GM19395 (cell line): ENCODE measurements around the gene CKAP4.

ENCODE experiments used
- ATAC-seq: cut with Tn5 transposase; IDR thresholded peaks from one replicate; pipeline ENCODE4 v1.9.1; 2021; ENCODE audit warnings: mild to moderate bottlenecking, moderate library complexity; ENCODE audit not compliant: unreplicated experiment

CKAP4 gene

GRCh38 chr12:106274575-106275121 is 26.8 kb upstream of the CKAP4 start:
- no peak for ATAC-seq

GRCh38 chr12:106274012-106274411 is 26.2 kb upstream of the CKAP4 start:
- no peak for ATAC-seq

DNA sequence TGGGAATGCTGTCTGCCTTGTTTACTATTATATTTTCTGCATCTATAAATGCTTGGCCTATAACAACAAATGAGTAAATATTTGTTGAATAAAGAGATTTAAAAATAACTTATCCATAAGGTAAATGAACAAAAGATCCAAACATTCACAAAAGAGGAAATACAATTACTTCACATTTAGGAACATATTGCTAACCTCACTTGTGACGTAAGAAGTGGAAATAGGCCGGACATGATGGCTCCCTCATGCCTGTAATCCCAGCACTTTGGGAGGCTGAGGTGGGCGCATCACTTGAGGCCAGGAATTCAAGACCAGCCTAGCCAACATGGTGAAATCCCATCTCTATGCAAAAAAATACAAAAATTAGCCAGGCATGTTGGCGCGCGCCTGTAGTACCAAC is 25.7 kb upstream of the CKAP4 start:
- no peak for ATAC-seq

DNA sequence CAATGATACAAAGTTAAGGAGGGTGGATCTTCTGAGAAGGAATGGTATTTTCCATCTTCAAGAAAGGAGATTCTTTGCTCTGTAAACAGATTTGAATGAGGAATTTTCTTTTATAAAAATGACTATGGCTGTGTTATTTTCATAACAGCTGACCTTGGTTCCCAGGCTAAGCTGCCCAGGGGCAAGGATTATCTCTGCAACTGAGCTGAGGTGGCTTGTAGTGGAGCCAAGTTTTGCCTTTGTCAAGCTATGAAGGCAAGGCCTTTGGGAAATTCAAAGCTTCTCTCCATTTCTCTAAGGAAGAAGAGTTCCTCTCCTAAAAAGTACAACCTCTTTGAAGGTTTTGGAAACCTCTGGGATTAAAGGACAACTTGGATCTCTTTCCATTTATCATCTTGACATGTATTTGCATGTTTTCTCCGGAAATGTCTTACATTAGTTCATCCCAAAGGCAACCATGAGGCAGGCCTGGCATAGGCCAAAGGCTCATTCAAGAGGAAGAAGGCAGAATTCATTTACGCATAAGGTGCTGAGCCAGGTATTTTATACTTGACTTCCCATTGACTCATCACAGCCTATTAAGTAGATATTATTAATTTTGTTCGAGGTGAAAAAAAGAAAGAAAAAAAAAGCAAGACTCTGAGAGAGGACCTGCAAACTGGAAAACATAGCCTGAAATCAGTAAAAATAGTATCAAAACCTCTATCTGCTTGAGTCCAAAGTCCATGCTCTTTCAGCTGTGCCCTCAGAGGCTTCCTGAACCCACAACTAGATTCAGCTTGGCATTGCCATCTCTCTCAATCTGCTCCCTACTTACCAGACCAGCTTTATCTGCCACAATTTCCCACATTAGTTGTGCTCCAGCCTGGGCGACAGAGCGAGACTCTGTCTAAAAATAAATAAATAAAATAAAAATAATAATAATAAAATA is 24.0 kb upstream of the CKAP4 start:
- no peak for ATAC-seq

DNA sequence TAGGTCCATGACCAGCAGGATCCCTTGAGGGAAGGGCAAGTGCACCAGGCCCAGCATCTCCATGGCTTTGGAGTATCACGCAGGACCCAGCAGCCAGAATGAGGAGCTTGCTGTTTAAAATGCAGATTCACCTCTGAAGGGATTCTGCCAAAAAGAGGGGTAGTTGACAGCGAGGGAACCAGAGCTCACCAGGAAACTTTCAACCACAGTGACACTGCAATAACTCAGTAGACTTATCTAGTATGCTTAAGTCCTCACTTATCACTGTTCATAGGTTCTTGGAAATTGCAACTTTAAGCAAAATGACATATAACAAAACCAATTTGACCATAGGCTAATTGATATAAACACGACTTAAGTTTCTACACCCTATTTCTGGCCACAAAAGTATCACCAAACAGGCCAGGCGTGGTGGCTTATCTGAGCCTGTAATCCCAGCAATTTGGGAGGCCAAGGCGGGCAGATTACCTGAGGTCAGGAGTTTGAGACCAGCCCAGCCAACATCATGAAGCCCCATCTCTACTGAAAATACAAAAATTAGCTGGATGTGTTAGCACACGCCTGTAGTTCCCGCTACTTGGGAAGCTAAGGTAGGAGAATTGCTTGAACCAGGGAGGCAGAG is 21.4 kb upstream of the CKAP4 start:
- no peak for ATAC-seq

- ATAC-seq = no peak
Observed at GRCh38 chr12:106267535-106267934, 19.7 kb upstream of the CKAP4 start.

DNA sequence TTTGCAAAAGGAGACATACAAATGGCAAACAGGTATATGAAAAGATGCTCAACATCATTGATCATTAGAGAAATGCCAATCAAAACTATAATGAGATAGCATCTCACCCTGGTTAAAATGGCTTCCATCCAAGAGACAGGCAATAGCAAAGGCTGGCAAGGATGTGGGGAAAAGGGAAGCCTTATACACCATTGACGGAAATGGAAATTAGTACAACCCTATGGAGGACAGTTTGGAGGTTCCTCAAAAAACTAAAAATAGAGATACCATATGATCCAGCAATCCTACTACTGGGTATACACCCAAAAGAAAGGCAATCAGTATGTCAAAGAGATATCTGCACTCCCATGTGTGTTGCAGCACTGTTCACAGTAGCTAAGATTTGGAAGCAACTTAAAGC is 17.3 kb upstream of the CKAP4 start:
- no peak for ATAC-seq

GRCh38 chr12:106258935-106259334 is 11.1 kb upstream of the CKAP4 start:
- ATAC-seq = no peak

DNA sequence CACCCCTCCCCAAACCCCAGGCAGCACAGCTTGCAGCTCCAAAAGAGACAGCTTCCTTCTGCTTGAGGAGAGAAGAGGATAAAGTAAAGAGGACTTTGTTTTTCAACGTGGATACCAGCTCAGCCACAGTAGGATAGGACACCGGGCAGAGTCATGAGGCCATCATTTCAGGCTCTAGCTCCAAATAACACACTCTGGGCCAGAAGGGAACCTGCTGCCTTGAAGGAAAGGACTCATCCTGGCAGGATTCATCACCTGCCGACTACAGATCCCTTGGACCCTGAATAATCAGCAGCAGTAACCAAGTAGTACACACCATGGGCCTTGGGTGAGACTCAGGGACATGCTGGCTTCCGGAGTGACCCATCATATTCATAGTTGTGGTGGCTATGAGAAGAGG is 10.4 kb upstream of the CKAP4 start:
- ATAC-seq = no peak

DNA sequence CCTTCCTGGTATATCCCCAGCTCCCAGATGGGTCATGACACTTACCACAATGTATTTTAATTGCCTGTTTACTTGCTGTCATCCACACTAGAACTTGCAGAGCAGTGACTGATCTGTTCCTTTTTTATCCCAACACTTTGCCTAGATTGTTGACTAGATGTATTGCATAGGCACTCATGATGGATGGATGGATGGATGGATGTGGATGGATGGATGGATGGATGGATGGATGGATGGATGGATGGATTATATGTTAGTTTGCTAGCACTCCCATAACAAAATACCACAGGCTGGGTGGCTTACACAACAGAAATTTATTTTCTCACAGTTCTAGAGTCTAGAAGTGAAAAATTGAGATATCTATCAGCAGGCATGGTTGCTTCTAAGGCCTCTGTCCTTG is 8.7 kb upstream of the CKAP4 start:
- no peak for ATAC-seq

DNA sequence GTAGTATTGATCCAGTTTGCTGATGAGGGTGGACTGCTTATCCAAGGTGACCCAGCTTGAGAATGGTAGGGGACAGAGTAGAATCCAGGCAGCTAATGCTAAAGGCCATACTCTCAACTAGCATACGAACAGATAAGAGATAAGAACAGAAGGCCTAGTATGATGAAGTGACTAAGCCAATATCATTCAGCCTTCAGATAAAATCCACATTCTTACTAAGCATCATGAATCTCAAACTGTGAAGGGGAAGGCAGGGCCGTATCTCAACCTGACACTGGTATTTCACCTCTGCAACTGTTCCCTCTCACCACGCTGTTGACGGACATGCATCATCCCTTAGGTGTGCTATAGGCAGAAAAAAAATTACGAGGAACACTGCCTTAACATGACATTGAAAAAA is 8.1 kb upstream of the CKAP4 start:
- no peak for ATAC-seq

DNA sequence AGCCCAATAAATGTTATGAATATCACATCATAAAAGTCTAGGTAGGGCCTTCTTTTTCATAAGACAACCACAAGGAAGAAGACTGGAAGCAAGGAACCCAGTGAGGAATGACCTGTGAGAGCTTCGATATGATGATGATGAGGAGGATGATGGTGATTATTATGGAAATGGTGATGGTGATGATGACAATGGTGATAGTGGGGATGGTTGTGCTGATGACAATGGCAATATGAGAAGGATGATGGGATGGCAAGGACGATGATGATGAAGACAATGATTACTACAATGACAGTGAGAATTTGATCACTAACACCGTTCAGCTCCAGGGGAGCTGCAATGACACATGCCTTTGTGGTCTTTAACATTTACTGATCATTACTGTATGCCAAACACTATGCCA is 7.7 kb upstream of the CKAP4 start:
- ATAC-seq = no peak

DNA sequence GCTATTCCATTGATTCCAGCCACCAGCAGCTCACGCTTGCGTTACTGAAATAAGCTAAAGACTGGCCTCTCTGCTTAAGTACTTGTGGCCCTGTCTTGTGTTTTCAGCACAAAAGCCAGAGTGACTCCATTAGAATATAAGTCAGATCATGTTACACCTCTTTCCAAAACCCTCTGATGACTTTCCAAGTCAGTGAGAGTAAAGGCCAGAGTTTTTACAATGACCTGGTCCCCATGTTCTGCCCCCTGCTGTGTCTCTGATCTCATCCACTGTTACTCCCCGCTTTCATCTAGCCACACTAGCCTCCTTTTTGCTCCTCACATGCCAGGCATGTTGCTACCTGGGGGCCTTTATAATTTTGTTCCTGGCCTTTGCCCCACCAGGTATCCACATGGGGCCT is 6.9 kb upstream of the CKAP4 start:
- ATAC-seq = no peak

GRCh38 chr12:106251631-106252455 is 4.0 kb upstream of the CKAP4 start:
- no peak for ATAC-seq

- peak; percentile 84 for ATAC-seq
Observed at GRCh38 chr12:106249411-106250135, 1.8 kb upstream of the CKAP4 start.

DNA sequence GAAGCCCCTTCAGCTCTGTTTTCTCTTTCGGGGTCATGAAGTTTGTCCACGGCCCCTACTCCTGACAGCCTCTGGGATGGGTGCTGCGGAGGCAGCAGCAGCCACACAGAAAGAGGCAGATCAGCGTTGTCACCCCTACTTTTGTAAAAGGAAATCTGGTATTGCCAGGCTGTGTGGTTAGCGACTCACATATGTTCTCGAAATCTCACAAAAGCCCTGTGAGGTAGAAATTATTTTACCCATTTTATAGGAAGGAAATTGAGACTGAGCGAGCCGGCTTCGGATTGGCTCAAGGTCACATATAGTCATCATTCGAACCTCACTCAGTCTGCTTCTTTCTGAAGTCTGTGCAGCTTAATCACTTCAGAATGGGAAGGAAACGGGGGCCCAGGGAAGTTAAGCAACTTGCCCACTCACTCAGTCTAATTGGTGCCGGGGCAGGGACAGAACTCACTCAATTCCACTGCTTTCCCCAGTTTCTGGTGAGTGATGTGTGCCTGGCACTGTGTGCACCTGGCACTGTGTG is 1.1 kb upstream of the CKAP4 start:
- ATAC-seq = no peak

DNA sequence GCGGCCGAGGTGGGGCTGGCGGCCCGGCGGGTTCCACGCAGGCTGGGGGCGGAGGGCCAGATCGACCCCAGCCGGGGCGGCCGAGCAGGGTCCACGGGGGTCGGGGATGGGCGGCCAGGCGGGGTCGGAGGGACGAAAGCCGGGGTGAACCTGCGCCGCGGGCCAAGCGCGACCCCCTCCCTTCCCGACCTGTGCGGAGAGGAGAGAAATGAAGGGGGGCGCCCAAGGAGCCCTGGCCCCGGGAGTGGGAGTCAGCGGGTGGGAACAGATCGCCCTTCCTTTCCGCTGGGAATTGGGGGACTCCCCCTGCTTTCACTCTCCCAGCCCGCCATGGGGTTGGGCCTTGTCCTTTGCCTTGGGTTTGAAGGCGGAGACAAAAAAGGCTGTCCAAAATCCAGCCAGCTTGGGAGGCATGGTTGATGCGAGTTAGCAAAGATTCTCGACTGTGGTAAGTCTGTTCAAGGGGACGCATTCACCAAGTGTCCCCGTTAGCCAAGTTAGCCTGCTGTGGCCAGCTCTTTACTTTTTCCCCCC is 559 bp upstream of the CKAP4 start:
- ATAC-seq = no peak

- peak; percentile 22 for ATAC-seq
Observed at GRCh38 chr12:106246891-106247673, 738 bp downstream of the CKAP4 start.

GRCh38 chr12:106245767-106246166 is 2.1 kb downstream of the CKAP4 start:
- no peak for ATAC-seq
